DOHH2 (cell line): ENCODE measurements around the gene PTGDS.

Experiments used
- CTCF ChIP-seq: fragments of 200-600 bp; sonication (generic); IDR thresholded peaks from one replicate; pipeline ENCODE4 v1.5.1; 2014; ENCODE audit warnings: antibody characterized with exemption, mild to moderate bottlenecking, low read depth, low read length; ENCODE audit not compliant: poor library complexity, severe bottlenecking
- EZH2phosphoT487 ChIP-seq: fragments of 200-600 bp; sonication (generic); IDR thresholded peaks from 2 replicates; pipeline ENCODE4 v1.6.1; 2017; ENCODE audit warnings: borderline replicate concordance, mild to moderate bottlenecking, antibody characterized with exemption, low read length, moderate library complexity, mixed read lengths

GRCh38 chr9:136939431-136939995, 37.8 kb upstream of the PTGDS start:
- TF ChIP-seq CTCF (no peak), EZH2phosphoT487 (no peak)
